SK-N-SH (cell line): ENCODE results near the gene PRRT4. TPM values are rescaled to one million over a fixed set of nuclear protein-coding genes. Genes with fewer than 3 reads are reported as not detected.

ENCODE experiments used
- CTCF ChIA-PET: fragments of 300-600, 350-600 bp; formaldehyde crosslinking; extraction: SDS; loops from one replicate; lab custom pipeline; 2021; lab: Yijun Ruan, JAX
- POLR2A ChIA-PET: fragments of 350-600 bp; sonication (Branson Sonifier 250); formaldehyde crosslinking; extraction: SDS; loops from one replicate; lab custom pipeline; 2020; ENCODE audit warnings: antibody characterized with exemption, inconsistent platforms; lab: Yijun Ruan, JAX
- DNase-seq: peaks from one replicate; pipeline ENCODE4 v3.0.0; 2012
- H2AFZ ChIP-seq: fragments of 200-600 bp; sonication (generic); 2 replicates; pipeline ENCODE4 v1.8.1; 2016; ENCODE audit warnings: antibody characterized with exemption, mild to moderate bottlenecking, low read depth
- H3F3A ChIP-seq: fragments of 200-600 bp; sonication (generic); replicated peaks from 2 replicates; pipeline ENCODE3; 2016; ENCODE audit warnings: antibody characterized with exemption, mild to moderate bottlenecking; ENCODE audit not compliant: insufficient read depth
- H3K27ac ChIP-seq, 2 experiments: fragments of 200-500 bp in 1 of 2; fragments of 200-600 bp in 1 of 2; sonication (Bioruptor generic) in 1 of 2; sonication (generic), shearing (Covaris generic) in 1 of 2; 2 replicates each; pipeline versions ENCODE4 v1.5.1 to v1.6.1; 2014 to 2016; ENCODE audit warnings: low read depth in 2 of 2, inconsistent platforms in 1 of 2, low read length in 1 of 2, mild to moderate bottlenecking in 1 of 2, mixed read lengths in 1 of 2
- H3K27me3 ChIP-seq: fragments of 200-600 bp; sonication (generic), shearing (Covaris generic); 2 replicates; pipeline ENCODE4 v1.6.1; 2016; ENCODE audit warnings: mixed run types; ENCODE audit not compliant: insufficient read depth
- H3K36me3 ChIP-seq, 2 experiments: fragments of 200-500 bp in 1 of 2; fragments of 200-600 bp in 1 of 2; sonication (Bioruptor generic) in 1 of 2; sonication (generic) in 1 of 2; replicated peaks in 1 of 2; 2 replicates each; pipeline versions ENCODE3 to v1.5.1; 2014 to 2016; ENCODE audit warnings: low read length in 1 of 2, mild to moderate bottlenecking in 1 of 2; ENCODE audit not compliant: insufficient read depth in 2 of 2, control insufficient read depth in 1 of 2
- H3K4me1 ChIP-seq, 2 experiments: fragments of 200-500 bp in 1 of 2; fragments of 200-600 bp in 1 of 2; sonication (Bioruptor generic) in 1 of 2; sonication (generic), shearing (Covaris generic) in 1 of 2; 2 replicates each; pipeline versions ENCODE4 v1.5.1 to v1.6.1; 2014 to 2016; ENCODE audit warnings: low read depth in 1 of 2, low read length in 1 of 2, mixed run types in 1 of 2; ENCODE audit not compliant: insufficient read depth in 2 of 2, control insufficient read depth in 1 of 2
- H3K4me2 ChIP-seq: fragments of 200-600 bp; sonication (generic), shearing (Covaris generic); 2 replicates; pipeline ENCODE4 v1.6.1; 2017; ENCODE audit warnings: mixed run types
- H3K4me3 ChIP-seq, 2 experiments: fragments of 200-500 bp in 1 of 2; fragments of 200-600 bp in 1 of 2; sonication (Bioruptor generic) in 1 of 2; sonication (generic), shearing (Covaris generic) in 1 of 2; 2 replicates each; pipeline versions ENCODE4 v1.5.1 to v1.8.1; 2014 to 2016; ENCODE audit warnings: low read depth in 2 of 2, inconsistent platforms in 1 of 2, low read length in 1 of 2, mild to moderate bottlenecking in 1 of 2, mixed read lengths in 1 of 2, moderate library complexity in 1 of 2
- H3K79me2 ChIP-seq: fragments of 200-600 bp; sonication (generic); 2 replicates; pipeline ENCODE4 v1.8.1; 2017; ENCODE audit warnings: mild to moderate bottlenecking; ENCODE audit not compliant: insufficient read depth
- H3K9ac ChIP-seq: fragments of 200-600 bp; sonication (generic); 2 replicates; pipeline ENCODE4 v1.6.1; 2017; ENCODE audit warnings: mixed run types
- H3K9me2 ChIP-seq: fragments of 200-600 bp; sonication (generic); 2 replicates; pipeline ENCODE4 v1.6.1; 2017; ENCODE audit warnings: mixed run types
- H3K9me3 ChIP-seq: fragments of 200-600 bp; sonication (generic); 2 replicates; pipeline ENCODE4 v1.6.1; 2017; ENCODE audit warnings: mixed run types, mild to moderate bottlenecking, moderate library complexity
- H4K20me1 ChIP-seq: fragments of 200-600 bp; sonication (generic); 2 replicates; pipeline ENCODE4 v1.6.1; 2017; ENCODE audit warnings: mild to moderate bottlenecking, mixed run types; ENCODE audit not compliant: insufficient read depth
- EP300 ChIP-seq, 2 experiments: IDR thresholded peaks; 2 replicates each; pipeline versions ENCODE4 v1.4.0 to v1.6.1; 2012; ENCODE audit warnings: borderline replicate concordance in 1 of 2, low read depth in 1 of 2, low read length in 1 of 2
- EZH2phosphoT487 ChIP-seq: fragments of 200-600 bp; sonication (generic); IDR thresholded peaks from 2 replicates; pipeline ENCODE4 v1.6.1; 2017; ENCODE audit warnings: low read depth, mixed run types, mild to moderate bottlenecking, antibody characterized with exemption, moderate library complexity, borderline replicate concordance
- FOSL2 ChIP-seq: IDR thresholded peaks from 2 replicates; pipeline ENCODE4 v1.4.0; 2012; ENCODE audit warnings: low read depth, mild to moderate bottlenecking, moderate library complexity, borderline replicate concordance
- GATA2 ChIP-seq: sonication (generic); formaldehyde crosslinking; IDR thresholded peaks from 2 replicates; pipeline ENCODE4 v1.5.0; 2020; ENCODE audit warnings: mild to moderate bottlenecking, missing genetic modification reagents
- MEF2A ChIP-seq: IDR thresholded peaks from 2 replicates; pipeline ENCODE4 v1.4.0; 2012; ENCODE audit warnings: low read depth, borderline replicate concordance
- MXI1 ChIP-seq: IDR thresholded peaks from 2 replicates; pipeline ENCODE4 v1.6.1; 2012; ENCODE audit warnings: mild to moderate bottlenecking, low read depth, low read length, improper control_type of control experiment
- WGBS: methylation state at CpG from one replicate; pipeline ENCODE4 v1.1.6; 2017; ENCODE audit warnings: low lambda C conversion rate; 5-methylcytosine and 5-hydroxymethylcytosine counted together
- polyA plus RNA-seq, 3 experiments: library from polyadenylated mRNA; depleted of rRNA; stranded (reverse); fragments of >200 nt; gene quantifications; 2 replicates each; pipeline ENCODE4 v1.2.3, GENCODE V29; 2012
- TF ChIP-seq, protein P1 (sequence below): IDR thresholded peaks from 2 replicates; pipeline ENCODE4 v1.4.0; 2012; ENCODE audit warnings: low read depth, borderline replicate concordance
- TF ChIP-seq, protein P2 (sequence below): fragments of 150-350 bp; IDR thresholded peaks from 2 replicates; pipeline ENCODE4 v1.6.1; 2016; ENCODE audit warnings: mild to moderate bottlenecking, low read depth, low read length
- TF ChIP-seq, protein P3 (sequence below): IDR thresholded peaks from 2 replicates; pipeline ENCODE4 v1.4.0; 2012; ENCODE audit warnings: low read depth, borderline replicate concordance

Gene PRRT4
- polyA plus RNA-seq, 1 of the 3 experiments (the other 2 are of a cell fraction), result 1.5 TPM

DNA sequence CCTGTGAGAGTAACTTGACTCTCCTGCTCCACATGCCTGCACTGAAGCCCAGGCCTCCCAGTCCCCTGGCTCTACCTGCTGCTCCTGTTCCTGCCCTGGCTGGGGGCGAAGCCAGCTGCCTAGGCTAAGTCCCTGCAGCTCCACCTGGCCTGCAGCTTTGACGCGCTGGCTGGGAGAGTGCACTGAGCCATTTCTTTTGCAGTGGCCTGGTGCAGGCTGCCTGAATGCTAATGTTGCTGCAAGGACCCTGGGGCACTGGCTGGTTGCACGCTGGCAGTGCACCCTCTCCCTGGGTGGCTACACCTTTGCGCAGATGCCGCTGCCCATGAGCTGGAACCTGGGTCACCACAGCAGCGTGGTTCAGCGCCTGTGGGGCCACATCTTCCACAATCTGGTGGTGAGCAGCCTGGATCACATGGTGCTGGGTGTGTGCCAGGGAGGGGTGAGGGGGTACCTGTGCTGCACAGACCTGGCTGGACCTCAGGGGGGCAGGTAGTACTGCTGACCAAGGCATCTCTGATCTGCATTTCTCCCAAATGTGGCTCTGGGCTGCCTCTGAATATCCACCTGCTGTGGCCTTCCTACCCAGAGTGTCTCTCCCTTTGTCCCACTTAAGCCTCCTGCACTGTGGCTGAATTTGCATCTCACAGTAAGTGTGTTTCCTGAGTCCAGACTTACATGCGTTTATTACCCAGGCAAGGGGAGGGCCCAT lies 28.3 kb upstream of the PRRT4 start:
- no peak overlapping the region for H3K27ac ChIP-seq
- H3K9me3 ChIP-seq, result no peaks in the 10 kb centered on the region
- TF ChIP-seq, protein P1, sequence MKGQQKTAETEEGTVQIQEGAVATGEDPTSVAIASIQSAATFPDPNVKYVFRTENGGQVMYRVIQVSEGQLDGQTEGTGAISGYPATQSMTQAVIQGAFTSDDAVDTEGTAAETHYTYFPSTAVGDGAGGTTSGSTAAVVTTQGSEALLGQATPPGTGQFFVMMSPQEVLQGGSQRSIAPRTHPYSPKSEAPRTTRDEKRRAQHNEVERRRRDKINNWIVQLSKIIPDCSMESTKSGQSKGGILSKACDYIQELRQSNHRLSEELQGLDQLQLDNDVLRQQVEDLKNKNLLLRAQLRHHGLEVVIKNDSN, result no peak
- TF ChIP-seq FOSL2 (no peak), GATA2 (CRISPR knock-in tag) (no peak), EZH2phosphoT487 (no peak), EP300 (IDR thresholded peaks at IDR 0.05; ENCODE audit: borderline replicate concordance in 1 of 2, low read depth in 1 of 2, low read length in 1 of 2) (no peak), MXI1 (no peak), MEF2A (no peak)
- TF ChIP-seq, protein P2, sequence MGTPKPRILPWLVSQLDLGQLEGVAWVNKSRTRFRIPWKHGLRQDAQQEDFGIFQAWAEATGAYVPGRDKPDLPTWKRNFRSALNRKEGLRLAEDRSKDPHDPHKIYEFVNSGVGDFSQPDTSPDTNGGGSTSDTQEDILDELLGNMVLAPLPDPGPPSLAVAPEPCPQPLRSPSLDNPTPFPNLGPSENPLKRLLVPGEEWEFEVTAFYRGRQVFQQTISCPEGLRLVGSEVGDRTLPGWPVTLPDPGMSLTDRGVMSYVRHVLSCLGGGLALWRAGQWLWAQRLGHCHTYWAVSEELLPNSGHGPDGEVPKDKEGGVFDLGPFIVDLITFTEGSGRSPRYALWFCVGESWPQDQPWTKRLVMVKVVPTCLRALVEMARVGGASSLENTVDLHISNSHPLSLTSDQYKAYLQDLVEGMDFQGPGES, result no peak
- TF ChIP-seq, protein P3, sequence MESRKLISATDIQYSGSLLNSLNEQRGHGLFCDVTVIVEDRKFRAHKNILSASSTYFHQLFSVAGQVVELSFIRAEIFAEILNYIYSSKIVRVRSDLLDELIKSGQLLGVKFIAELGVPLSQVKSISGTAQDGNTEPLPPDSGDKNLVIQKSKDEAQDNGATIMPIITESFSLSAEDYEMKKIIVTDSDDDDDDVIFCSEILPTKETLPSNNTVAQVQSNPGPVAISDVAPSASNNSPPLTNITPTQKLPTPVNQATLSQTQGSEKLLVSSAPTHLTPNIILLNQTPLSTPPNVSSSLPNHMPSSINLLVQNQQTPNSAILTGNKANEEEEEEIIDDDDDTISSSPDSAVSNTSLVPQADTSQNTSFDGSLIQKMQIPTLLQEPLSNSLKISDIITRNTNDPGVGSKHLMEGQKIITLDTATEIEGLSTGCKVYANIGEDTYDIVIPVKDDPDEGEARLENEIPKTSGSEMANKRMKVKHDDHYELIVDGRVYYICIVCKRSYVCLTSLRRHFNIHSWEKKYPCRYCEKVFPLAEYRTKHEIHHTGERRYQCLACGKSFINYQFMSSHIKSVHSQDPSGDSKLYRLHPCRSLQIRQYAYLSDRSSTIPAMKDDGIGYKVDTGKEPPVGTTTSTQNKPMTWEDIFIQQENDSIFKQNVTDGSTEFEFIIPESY, result no peak
- no peaks in the 10 kb centered on the region for H3K27me3 ChIP-seq
- no peak for DNase-seq
- peaks cover 8% of the 10 kb centered on the region for H3F3A ChIP-seq
- WGBS, result 88% methylated on average over 9 of the region's 9 CpGs
- peaks cover 5 to 25% of the 10 kb centered on the region in 2 experiments for H3K36me3 ChIP-seq
- no peaks in the 10 kb centered on the region for H3K9me2 ChIP-seq
- H2AFZ ChIP-seq, result no peak overlapping the region
- no peak overlapping the region for H3K4me3 ChIP-seq
- H4K20me1 ChIP-seq, result no peaks in the 10 kb centered on the region
- no peak overlapping the region for H3K4me2 ChIP-seq
- POLR2A ChIA-PET, result interaction anchor here (1.1 to 6.6 kb wide), 3 partner anchors 33 to 45 kb away, joined by 6 to 107 read pairs (median 8); partner anchors contain the start of gene RBM28
- peaks cover 0 to 31% of the 10 kb centered on the region in 2 experiments; a peak in 1 of 4 replicates for H3K4me1 ChIP-seq
- no peaks in the 10 kb centered on the region for H3K79me2 ChIP-seq
- H3K9ac ChIP-seq, result no peak overlapping the region
- CTCF ChIA-PET, result interaction anchor here (0.8 to 50.3 kb wide), 9 partner anchors 10 to 370 kb away, joined by 3 to 1901 read pairs (median 20); partner anchors contain the start of genes HILPDA, IMPDH1, PRRT4 and RBM28
